ENCODE data around the gene PPARD.

- TF ChIP-seq CTCF (IDR thresholded peaks at IDR 0.05), result no peak
- no peak for TF ChIP-seq POLR2A (IDR thresholded peaks at IDR 0.05)
These were observed 61.4 kb downstream of the PPARD start for GRCh38 chr6:35403544-35404442.

All from thyroid gland (tissue), 4 donors.